GM12864 (cell line): ENCODE measurements around the gene SLC19A1.

ENCODE experiments used
- DNase-seq: peaks from one replicate; pipeline ENCODE4 v3.0.0-alpha.2; 2011; ENCODE audit warnings: low read depth
- H3K4me3 ChIP-seq: 2 replicates; pipeline ENCODE4 v1.5.1; 2011; ENCODE audit warnings: mild to moderate bottlenecking, low read depth, low read length, control low read depth
- TF ChIP-seq, protein P1 (sequence below): IDR thresholded peaks from 2 replicates; pipeline ENCODE4 v1.5.1; 2011; ENCODE audit warnings: low read depth, mild to moderate bottlenecking, moderate library complexity, low read length, control low read depth, inconsistent platforms; ENCODE audit errors: missing control alignments

SLC19A1 gene

DNA sequence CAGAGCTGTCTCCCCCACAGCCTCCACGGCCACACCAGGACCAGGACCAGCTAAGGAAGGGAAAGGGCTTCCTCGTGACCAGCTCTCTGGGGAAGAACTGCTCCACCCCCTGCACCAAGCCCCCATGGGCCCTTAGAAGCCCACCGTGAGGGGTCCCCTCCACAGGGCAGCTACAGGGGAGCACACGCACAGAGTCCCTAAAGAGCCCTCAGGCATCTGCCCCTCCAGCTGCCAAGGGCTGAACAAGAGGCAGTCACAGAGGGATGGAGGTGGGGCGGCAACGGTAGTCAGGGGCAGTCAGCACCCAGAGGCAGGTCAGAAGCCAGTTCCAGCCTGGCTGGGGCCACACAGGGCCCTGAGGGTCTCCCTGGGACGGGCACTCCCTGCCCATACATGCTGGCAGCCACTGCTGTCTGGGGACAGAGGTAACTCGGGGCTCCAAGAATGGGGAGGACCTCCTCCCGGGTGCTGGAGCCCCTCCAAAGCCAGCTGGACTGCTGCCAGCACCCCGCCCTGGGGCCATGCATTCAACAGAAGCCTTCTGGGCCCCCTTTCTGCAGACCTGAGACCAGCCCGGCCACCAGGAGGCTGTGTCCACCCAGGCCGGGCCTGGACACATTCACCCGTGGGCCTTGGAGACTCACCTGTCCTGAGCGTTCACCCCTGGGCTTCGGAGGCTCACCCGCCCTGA, 18.7 kb downstream of the SLC19A1 start:
- TF ChIP-seq, protein P1, sequence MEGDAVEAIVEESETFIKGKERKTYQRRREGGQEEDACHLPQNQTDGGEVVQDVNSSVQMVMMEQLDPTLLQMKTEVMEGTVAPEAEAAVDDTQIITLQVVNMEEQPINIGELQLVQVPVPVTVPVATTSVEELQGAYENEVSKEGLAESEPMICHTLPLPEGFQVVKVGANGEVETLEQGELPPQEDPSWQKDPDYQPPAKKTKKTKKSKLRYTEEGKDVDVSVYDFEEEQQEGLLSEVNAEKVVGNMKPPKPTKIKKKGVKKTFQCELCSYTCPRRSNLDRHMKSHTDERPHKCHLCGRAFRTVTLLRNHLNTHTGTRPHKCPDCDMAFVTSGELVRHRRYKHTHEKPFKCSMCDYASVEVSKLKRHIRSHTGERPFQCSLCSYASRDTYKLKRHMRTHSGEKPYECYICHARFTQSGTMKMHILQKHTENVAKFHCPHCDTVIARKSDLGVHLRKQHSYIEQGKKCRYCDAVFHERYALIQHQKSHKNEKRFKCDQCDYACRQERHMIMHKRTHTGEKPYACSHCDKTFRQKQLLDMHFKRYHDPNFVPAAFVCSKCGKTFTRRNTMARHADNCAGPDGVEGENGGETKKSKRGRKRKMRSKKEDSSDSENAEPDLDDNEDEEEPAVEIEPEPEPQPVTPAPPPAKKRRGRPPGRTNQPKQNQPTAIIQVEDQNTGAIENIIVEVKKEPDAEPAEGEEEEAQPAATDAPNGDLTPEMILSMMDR: no peak
- no peak overlapping the region for H3K4me3 ChIP-seq
- DNase-seq: no peak

DNA sequence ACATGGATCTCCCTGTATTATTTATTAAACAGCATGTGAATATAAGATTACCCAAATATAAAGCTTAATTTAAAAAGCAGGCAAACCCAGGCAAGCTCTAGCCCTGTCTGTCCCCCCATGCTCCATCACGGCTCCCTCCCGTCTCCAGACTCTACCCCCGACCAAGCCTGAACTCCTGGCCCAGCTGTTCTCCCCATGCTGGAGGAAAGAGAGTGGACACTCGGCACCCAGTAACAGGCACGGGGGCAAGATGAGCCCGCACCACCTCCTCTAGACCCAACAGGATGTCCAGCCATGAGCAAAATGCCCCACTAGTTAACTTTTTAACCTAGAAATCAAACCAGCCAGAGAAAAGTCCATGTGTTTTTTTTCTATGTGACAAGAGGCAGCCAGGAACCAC, 19.3 kb downstream of the SLC19A1 start:
- DNase-seq: no peak
- TF ChIP-seq, protein P1: no peak
- no peak overlapping the region for H3K4me3 ChIP-seq

DNA sequence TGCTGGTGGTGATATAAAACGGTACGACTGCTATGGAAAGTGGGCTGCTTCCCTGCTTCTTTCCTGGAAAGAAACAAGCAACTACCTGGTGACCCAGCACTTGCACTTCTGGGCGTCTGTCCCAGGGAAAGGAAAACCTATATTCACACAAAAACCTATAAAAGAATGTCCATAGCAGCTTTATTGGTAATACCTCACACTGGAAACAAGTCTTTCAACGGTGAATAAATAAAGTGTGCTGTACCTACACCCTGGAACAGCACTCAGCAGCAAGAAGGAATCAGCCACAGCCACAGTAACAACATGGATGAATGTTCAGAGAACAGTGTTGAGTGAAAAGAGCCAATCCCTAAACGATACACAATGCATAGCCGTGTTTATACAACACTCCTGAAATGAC, 19.9 kb downstream of the SLC19A1 start:
- no peak overlapping the region for H3K4me3 ChIP-seq
- TF ChIP-seq, protein P1: no peak
- DNase-seq: no peak

DNA sequence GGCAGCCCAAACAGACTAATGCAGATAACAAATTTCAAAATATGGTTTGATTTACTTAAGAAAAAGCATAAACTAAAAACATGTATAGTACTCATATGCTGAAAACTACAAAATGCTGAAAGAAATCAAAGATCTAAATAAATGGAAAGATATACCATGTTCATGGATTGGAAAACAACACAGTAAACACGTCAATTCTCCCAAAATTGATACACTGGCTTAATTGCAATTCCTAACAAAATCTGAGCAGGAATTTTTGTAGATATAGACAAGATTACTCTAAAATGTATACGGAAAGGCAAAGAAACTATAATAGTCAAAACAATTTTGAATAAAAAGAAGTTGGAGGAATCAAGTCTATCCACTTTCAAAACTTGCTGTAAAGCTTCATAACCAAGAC, 21.0 kb downstream of the SLC19A1 start:
- H3K4me3 ChIP-seq: no peak overlapping the region
- TF ChIP-seq, protein P1: no peak
- DNase-seq: no peak

DNA sequence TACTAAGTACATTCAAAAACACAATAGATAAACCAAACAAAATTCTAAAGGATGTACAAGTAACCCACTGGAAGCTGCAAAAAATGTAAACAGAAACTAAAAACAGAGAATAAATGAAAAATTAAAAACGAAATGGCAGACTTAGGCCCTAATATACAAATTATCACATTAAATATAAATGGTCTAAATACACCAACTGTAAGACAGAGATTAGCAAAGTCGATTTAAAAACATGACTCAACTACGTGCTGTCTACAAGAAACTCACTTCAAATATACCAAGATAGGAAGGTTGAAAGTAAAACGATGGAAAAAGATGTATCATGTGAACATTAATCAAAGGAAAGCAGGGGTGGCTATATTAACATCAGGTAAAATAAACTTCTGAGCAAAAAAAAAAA, 23.1 kb downstream of the SLC19A1 start:
- TF ChIP-seq, protein P1: no peak

DNA sequence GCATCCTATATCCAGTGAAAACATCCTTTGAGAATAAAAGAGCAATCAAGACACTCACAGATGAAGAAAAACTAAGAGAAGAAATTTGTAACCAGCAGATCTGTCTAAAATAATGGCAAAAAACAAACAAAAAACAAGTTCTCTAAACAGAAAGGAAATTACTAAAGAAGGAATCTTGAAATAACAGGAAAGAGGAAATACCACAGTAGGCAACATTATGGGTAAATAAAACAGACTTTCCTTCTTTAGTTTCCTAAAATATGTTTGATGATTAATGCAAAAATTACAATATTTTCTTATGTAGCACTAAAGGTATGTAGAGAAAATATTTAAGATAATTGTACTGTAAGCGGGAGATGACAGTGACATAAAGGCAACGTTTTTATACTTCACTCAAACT, 23.5 kb downstream of the SLC19A1 start:
- DNase-seq: no peak
- TF ChIP-seq, protein P1: no peak
- H3K4me3 ChIP-seq: no peak overlapping the region

More for the DNA sequence above, 23.1 kb downstream of the SLC19A1 start:
- no peak for DNase-seq
- H3K4me3 ChIP-seq: no peak overlapping the region

DNA sequence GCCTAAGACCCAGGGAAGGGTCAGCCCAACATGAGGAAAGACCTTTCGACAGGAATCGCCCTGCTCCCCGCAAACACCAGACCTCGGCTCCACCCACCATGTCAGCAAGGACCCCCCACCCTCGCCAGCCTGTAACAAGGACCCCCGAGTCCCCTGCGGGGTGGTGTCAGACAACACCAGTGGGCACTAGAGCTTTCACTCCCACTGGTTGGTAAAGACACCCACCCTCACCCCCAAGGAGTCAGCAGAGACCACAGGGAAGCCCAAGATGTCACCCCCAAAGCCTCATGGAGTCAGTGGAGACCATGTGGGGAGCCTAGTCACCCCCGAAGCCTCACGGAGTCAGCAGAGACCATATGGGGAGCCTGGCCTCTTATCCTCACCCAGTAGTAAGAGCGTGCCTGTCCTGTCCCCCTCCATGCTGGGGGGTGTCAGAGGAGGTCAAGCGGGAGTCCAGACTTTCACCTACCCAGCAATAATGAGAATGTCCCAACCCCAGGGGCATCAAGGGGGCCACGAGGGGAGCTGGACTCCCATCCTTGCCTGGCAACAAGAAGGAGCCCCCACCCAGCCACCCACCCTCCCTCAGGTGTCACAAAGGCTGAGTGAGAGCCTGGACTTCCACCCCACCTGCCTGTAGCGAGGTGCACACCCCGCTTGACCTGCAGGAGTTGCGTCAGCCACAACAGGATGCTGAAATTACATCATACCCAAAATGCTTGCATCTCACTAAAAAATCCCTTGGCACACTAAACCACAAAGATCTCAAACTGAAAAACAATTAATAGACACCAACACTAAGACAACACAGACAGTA, 24.8 kb downstream of the SLC19A1 start:
- DNase-seq: peak; percentile 61
- TF ChIP-seq, protein P1: no peak
- no peak overlapping the region for H3K4me3 ChIP-seq
